Upper lobe of left lung (tissue), 4 donors: ENCODE data around the gene YPEL2.

Experiments used
- POLR2AphosphoS5 ChIP-seq, 2 donors: sonication (generic); formaldehyde crosslinking; IDR thresholded peaks; one replicate each; pipeline ENCODE4 v1.5.1; 2017; ENCODE audit warnings: antibody characterized with exemption in 2 of 2
- TF ChIP-seq, protein P1 (sequence below), 6 experiments: fragments of 450-650 bp in 4 of 6; fragments of 200-600 bp in 2 of 6; sonication (generic) in 2 of 6; IDR thresholded peaks; one replicate each; pipeline ENCODE4 v1.5.1; 2016 to 2019; ENCODE audit warnings: antibody characterized with exemption in 6 of 6

DNA sequence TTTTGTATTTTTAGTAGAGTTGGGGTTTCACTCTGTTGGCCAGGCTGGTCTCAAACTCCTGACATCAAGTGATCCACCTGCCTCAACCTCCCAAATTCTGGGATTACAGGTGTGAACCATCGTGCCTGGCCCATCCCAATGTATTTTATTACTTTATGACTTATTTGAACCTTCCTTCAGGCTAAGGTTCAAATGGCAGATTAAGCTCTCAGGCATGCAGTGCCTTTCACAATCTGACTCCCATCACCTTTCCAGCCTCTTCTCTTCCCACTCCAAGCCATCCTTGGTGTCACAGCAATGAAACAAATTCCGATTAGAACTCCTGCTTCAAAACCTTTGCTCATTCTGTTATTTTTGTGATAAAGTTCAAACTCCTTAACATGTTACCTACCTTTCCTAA lies 26.6 kb upstream of the YPEL2 start:
- TF ChIP-seq, protein P1, sequence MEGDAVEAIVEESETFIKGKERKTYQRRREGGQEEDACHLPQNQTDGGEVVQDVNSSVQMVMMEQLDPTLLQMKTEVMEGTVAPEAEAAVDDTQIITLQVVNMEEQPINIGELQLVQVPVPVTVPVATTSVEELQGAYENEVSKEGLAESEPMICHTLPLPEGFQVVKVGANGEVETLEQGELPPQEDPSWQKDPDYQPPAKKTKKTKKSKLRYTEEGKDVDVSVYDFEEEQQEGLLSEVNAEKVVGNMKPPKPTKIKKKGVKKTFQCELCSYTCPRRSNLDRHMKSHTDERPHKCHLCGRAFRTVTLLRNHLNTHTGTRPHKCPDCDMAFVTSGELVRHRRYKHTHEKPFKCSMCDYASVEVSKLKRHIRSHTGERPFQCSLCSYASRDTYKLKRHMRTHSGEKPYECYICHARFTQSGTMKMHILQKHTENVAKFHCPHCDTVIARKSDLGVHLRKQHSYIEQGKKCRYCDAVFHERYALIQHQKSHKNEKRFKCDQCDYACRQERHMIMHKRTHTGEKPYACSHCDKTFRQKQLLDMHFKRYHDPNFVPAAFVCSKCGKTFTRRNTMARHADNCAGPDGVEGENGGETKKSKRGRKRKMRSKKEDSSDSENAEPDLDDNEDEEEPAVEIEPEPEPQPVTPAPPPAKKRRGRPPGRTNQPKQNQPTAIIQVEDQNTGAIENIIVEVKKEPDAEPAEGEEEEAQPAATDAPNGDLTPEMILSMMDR (IDR thresholded peaks at IDR 0.05): no peak
- no peak for TF ChIP-seq POLR2AphosphoS5 (IDR thresholded peaks at IDR 0.05)
